SH-SY5Y (cell line): ENCODE measurements around the gene RECK.

Experiments used
- GATA2 ChIP-seq: IDR thresholded peaks from 2 replicates; pipeline ENCODE4 v1.6.1; 2011; ENCODE audit warnings: mild to moderate bottlenecking, low read depth, low read length
- GATA3 ChIP-seq: IDR thresholded peaks from 2 replicates; pipeline ENCODE4 v1.6.1; 2011; ENCODE audit warnings: low read depth, mild to moderate bottlenecking, low read length, moderate library complexity

- TF ChIP-seq GATA2: no peak
- no peak for TF ChIP-seq GATA3
Observed at GRCh38 chr9:36088020-36088419, 51.3 kb downstream of the RECK start.
